GM21619 (cell line): ENCODE measurements around the gene GLOD4.
"Not testable (repeated sequence)": the region's sequence is repeated elsewhere in the genome, so short reads cannot be mapped to it uniquely, and the experiment has no call there.

Experiments used
- ATAC-seq: cut with Tn5 transposase; IDR thresholded peaks from one replicate; pipeline ENCODE4 v1.9.1; 2021; ENCODE audit not compliant: unreplicated experiment

Gene GLOD4

DNA sequence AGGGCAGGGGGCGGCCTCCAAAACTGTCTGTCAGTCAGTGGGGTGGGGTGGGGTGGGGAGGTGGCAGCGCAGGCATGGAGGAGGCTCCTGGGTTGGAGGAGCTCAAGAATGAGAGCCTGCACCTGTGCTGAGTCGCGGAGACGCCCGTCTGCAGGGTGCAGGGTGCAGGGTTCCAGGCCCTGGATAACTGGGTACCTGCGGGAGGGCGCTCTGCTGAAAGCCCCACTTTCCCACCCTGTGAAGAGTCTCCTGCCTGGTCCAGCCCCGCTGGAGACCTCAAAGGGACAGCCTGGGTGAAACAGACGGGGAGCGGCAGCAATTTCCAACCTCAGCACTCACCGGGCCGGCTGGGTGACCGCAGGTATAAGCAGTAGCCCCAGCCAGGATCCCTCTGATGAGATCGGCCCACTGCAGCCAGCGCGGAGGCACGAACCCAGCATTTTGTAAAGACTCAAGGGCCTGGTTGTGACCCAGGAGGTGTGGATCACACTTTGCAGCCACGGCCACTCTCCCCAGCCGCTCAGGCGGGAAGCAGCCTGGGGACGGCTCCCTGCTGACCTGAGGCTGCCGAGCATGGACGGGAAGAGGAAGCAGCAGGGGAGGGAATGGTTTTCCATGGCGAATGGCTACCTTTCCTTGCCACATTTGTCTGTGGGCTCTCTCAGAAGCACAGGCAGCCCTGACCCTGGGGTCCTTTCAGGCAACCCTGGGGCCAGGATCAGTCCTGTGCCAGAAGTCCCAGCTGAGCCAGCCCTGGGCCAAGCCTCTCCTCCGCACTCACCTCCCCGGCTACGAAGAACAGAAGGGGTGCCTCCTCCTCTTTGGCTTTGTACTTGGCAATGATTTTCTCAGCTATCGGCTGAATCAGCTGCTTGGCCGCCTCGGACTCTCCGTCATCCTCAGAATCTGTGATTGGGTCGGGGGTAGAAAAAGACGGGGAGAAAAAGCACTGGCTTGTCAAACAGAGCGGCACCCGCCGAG, 21.1 kb upstream of the GLOD4 start:
- no peak for ATAC-seq

GRCh38 chr17:802481-802880, 20.4 kb upstream of the GLOD4 start:
- no peak for ATAC-seq

- ATAC-seq, result no peak
Observed at GRCh38 chr17:801660-802059, 19.6 kb upstream of the GLOD4 start.

DNA sequence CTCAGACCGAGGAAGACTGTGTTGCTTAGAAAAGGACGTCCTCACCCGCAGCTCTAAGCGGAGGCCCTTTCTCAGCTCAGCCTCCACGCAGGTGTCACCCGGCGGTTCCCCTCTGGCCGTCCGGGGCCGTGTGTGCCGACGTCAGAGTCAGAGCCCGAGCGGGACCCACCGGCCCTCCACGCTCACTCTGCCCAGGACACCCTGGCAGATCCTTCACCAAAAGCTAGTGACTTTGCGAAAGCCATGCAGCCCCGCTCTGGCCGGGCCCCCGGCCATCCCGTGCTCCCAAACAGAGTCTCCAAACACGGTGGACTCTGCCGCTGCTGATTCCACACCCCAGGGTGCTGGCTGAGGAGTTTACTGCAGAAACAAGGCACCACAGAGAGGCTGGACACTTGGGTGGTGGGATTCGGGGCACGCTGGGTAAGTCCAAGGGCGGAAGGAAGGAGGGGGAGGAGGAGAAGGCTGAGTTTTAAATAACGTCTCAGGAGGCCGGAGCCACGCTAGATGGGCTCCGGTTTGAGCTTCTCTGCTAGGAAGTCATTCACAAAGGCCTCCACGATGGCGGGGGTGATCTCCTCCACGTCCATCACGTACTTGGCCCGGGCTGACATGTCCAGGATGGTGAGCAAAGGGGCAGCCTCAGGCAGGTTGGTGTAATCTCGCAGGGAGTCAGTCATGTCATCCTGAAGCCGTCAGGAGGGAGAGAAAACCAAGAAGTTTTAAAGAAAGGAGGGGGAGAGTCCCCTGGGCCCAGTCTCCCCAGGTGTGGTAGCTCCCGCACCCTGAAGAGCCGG, 18.6 kb upstream of the GLOD4 start:
- no peak for ATAC-seq

GRCh38 chr17:799261-799660, 17.2 kb upstream of the GLOD4 start:
- ATAC-seq, result no peak

GRCh38 chr17:798246-798645, 16.2 kb upstream of the GLOD4 start:
- no peak for ATAC-seq

GRCh38 chr17:797236-797840, 15.3 kb upstream of the GLOD4 start:
- ATAC-seq, result no peak

DNA sequence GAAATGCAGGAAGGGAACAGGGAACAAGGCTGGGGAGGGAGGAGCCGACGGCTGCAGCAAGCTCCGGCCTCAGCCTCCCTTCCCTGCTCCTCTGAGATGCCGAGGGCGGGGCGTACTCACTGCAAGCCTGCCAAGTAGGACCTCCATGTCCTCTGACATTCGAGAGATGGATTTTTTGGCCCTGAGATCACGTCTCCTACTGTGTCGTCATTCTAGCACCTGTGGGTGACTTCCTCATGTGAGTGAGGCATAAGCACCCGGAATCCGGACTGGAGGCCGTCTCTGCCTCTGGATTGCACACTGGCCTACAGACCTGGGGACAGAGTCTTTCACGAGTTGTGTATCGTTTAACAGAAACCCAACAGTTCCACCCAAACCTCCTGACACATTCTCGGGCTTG, 14.5 kb upstream of the GLOD4 start:
- no peak for ATAC-seq

GRCh38 chr17:795721-796120, 13.6 kb upstream of the GLOD4 start:
- ATAC-seq, result no peak

DNA sequence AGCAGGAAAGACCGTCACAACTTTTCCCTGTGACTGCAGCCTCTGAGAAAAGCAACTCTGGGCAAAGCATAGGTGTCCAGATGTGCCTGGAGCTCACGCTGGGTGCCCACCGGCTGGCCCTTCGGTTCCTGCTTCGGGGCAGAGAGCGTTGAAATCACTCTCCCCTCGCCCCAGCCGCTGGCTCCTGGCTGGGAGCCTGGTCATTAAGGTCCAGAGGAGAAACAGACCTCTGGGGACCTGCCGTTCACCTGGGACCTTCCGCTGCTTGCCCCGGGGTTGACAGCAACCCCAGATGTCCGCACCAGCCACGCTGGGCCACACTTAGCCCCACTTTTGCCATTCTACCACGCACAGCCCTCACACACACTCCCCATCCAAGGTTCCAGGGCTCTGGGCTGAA, 13.2 kb upstream of the GLOD4 start:
- no peak for ATAC-seq

- ATAC-seq, result no peak
Observed at GRCh38 chr17:794876-795275, 12.8 kb upstream of the GLOD4 start.

- no peak for ATAC-seq
Observed at GRCh38 chr17:792277-792676, 10.2 kb upstream of the GLOD4 start.

DNA sequence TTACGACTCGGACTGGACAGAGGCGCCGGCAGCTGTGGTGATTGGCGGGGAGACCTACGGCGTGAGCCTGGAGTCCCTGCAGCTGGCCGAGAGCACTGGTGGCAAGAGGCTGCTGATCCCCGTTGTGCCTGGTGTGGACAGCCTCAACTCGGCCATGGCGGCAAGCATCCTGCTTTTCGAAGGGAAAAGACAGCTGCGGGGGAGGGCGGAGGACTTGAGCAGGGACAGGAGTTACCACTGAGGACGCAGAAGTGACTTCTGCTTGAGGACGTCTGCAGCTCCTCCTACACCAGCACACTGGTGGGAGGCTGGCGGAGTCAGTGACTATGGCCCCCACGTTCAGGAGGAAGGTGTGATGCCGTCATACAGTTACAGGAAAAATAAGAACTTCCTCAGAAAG, 9.7 kb upstream of the GLOD4 start:
- no peak for ATAC-seq

DNA sequence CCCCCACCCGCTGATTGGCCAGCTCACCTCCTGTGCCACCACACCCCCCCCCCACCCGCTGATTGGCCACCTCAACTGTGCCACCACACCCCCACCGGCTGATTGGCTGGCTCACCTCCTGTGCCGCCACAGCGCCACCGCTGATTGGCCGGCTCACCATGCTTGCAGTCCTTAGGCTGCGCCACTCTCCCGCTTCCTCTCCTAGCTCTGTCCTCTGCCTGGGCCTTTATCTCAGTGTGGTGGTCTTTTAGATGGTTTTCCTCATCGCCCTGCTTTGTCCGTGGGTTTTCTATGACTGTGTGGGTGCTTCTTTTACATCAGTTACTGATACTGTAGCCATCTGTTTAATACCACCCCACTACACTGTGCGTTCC, 8.8 kb upstream of the GLOD4 start:
- ATAC-seq, result not testable (repeated sequence)

GRCh38 chr17:789931-790873, 8.1 kb upstream of the GLOD4 start:
- not testable (repeated sequence) for ATAC-seq

- ATAC-seq, result no peak
Observed at GRCh38 chr17:789160-789840, 7.2 kb upstream of the GLOD4 start.

DNA sequence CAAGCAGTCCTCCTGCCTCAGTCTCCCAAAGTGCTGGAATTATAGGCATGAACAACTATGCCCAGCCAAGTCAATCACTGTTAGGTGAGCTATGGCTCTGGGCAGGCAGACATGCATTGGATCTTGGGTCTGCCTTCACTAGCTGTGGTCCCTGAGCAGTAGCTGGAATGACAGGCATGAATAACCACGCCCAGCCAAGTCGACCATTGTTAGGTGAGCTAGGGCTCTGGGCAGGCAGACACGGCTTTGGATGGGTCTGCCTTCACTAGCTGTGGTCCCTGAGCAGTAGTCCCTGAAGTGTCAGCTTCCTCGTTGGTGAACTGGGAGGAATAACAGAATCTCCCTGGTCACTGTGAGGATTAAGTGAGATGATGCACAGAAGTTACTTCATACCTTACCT, 6.5 kb upstream of the GLOD4 start:
- no peak for ATAC-seq

DNA sequence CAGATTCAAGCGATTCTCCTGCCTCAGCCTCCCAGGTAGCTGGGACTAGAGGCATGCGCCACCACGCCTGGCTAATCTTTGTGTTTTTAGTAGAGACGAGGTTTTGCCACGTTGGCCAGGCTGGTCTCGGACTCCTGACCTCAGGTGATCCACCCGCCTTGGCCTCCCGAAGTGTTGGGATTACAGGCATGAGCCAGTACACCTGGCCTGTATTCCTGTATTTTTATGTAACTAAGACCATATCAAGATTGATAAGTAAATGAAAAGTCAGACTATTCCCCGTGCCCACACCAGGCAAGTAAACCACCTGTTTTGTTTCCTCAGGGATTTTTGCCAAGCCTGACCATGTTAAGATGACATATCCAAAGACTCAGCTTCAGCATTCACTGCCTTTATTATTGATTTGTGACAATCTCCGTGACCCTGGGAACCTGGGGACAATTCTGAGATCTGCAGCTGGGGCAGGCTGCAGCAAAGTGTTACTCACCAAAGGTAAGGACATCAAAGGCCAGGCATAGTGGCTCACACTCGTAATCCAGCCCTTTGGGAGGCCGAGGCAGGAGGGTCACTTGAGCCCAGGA, 5.7 kb upstream of the GLOD4 start:
- no peak for ATAC-seq

DNA sequence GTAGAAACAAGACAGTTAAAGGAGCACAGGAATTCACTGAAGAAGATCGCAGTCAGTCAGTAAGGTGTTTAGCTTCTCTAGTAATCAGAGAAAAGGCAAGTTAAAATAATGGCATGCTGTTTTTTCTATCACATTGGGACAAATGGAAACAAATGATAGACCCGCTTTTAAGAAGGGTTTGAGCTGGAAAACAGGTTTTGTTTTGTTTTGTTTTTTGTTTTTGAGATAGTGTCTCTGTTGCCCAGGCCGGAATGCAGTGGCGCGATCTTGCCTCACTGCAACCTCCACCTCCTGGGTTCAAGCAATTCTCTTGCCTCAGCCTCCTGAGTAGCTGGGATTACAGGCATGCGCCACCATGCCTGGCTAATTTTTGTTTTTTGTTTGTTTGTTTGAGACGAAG, 3.8 kb upstream of the GLOD4 start:
- ATAC-seq, result not testable (repeated sequence)

GRCh38 chr17:784143-784542, 2.1 kb upstream of the GLOD4 start:
- no peak for ATAC-seq
